ENCODE data around the gene PRR35.

DNA sequence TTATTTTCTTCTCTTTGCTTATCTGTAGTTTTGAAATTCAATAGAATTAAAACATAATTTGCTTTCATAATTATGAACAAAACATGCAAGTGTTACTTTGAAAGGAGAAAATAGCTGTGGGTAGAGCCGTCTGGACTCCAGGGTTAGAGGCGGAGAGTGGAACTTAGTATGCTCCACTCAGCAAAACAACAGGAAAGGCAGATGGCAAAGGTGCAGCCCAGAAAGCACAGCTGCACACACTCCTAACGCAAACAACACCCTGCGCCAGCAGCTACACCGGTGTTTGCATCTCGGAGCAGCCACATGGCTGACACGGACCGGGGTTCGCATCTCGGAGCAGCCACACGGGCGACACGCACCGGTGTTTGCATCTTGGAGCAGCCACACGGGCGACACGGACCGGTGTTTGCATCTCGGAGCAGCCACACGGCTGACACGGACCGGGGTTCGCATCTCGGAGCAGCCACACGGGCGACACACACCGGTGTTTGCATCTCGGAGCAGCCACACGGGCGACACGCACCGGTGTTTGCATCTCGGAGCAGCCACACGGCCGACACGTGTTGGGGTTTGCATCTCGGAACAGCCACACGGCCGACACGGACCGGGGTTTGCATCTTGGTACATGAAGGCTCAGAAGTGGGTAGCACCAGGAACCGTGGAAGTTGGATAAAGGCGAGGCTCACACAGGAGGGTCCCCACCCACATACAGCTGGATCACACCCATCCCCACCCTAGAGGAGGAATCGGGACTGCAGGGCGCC is 44.8 kb upstream of the PRR35 start:
- TF ChIP-seq, protein P1, sequence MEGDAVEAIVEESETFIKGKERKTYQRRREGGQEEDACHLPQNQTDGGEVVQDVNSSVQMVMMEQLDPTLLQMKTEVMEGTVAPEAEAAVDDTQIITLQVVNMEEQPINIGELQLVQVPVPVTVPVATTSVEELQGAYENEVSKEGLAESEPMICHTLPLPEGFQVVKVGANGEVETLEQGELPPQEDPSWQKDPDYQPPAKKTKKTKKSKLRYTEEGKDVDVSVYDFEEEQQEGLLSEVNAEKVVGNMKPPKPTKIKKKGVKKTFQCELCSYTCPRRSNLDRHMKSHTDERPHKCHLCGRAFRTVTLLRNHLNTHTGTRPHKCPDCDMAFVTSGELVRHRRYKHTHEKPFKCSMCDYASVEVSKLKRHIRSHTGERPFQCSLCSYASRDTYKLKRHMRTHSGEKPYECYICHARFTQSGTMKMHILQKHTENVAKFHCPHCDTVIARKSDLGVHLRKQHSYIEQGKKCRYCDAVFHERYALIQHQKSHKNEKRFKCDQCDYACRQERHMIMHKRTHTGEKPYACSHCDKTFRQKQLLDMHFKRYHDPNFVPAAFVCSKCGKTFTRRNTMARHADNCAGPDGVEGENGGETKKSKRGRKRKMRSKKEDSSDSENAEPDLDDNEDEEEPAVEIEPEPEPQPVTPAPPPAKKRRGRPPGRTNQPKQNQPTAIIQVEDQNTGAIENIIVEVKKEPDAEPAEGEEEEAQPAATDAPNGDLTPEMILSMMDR (IDR thresholded peaks at IDR 0.05 in 4 of 5, conservative IDR thresholded peaks at IDR 0.05 in 1 of 5): no peak
- TF ChIP-seq POLR2A (IDR thresholded peaks at IDR 0.05): no peak

All from gastrocnemius medialis (tissue), 4 donors.